WTC11 (cell line): ENCODE results near the gene CYP19A1. TPM values are rescaled to one million over a fixed set of nuclear protein-coding genes. Genes with fewer than 3 reads are reported as not detected.

Experiments
- ATAC-seq: fragments of 200-7000 bp; cut with Tn5 transposase; 2 replicates; pipeline ENCODE4 v1.10.0; 2021; ENCODE audit warnings: mild to moderate bottlenecking, moderate library complexity
- CTCF ChIA-PET: fragments of 300-600 bp; sonication (Branson Sonifier 250); formaldehyde crosslinking; loops from one replicate; lab custom pipeline; 2021; ENCODE audit warnings: antibody characterized with exemption; lab: Charles Lee
- POLR2A ChIA-PET: fragments of 350-600 bp; sonication (Branson Sonifier 250); formaldehyde crosslinking; loops from one replicate; lab custom pipeline; 2021; ENCODE audit warnings: antibody characterized with exemption; lab: Charles Lee
- DNase-seq: peaks from one replicate; pipeline ENCODE4 v3.0.0; 2021; ENCODE audit warnings: low spot score
- H3K27ac Mint-ChIP-seq: 2 replicates; pipeline ENCODE4 v1.8.0; 2021; ENCODE audit warnings: mixed read lengths
- H3K27me3 Mint-ChIP-seq: 2 replicates; pipeline ENCODE4 v1.8.0; 2021; ENCODE audit warnings: low read depth, mild to moderate bottlenecking, moderate library complexity, mixed read lengths
- H3K36me3 Mint-ChIP-seq: 2 replicates; pipeline ENCODE4 v1.8.0; 2021; ENCODE audit warnings: mixed read lengths
- H3K4me1 Mint-ChIP-seq: 2 replicates; pipeline ENCODE4 v1.8.0; 2022; ENCODE audit warnings: mixed read lengths
- H3K4me3 Mint-ChIP-seq: 2 replicates; pipeline ENCODE4 v1.8.0; 2021; ENCODE audit warnings: mild to moderate bottlenecking, moderate library complexity, mixed read lengths
- H3K9me3 Mint-ChIP-seq: 2 replicates; pipeline ENCODE4 v1.8.0; 2021; ENCODE audit warnings: mixed read lengths
- EMX1 ChIP-seq: fragments of 250-450 bp; sonication (Bioruptor Pico); IDR thresholded peaks from 2 replicates; pipeline ENCODE4 v1.8.0; 2021; ENCODE audit warnings: mild to moderate bottlenecking
- KAT7 ChIP-seq: sonication (generic); formaldehyde crosslinking; IDR thresholded peaks from 2 replicates; pipeline ENCODE4 v1.8.1; 2023; ENCODE audit warnings: missing genetic modification reagents, mild to moderate bottlenecking, borderline replicate concordance
- NFATC4 ChIP-seq: fragments of 250-450 bp; sonication (Bioruptor Pico); IDR thresholded peaks from 2 replicates; pipeline ENCODE4 v1.9.0; 2021; ENCODE audit warnings: mild to moderate bottlenecking
- NFYB ChIP-seq: sonication (generic); formaldehyde crosslinking; conservative IDR thresholded peaks from 2 replicates; pipeline ENCODE4 v1.8.0; 2022; ENCODE audit warnings: low read depth, missing genetic modification reagents
- SP1 ChIP-seq: sonication (generic); formaldehyde crosslinking; conservative IDR thresholded peaks from 2 replicates; pipeline ENCODE4 v1.8.1; 2022; ENCODE audit warnings: missing genetic modification reagents
- TEAD4 ChIP-seq: sonication (generic); formaldehyde crosslinking; IDR thresholded peaks from 2 replicates; pipeline ENCODE4 v1.8.0; 2022; ENCODE audit warnings: mild to moderate bottlenecking, missing genetic modification reagents
- ZNF138 ChIP-seq: sonication (generic); formaldehyde crosslinking; conservative IDR thresholded peaks from 2 replicates; pipeline ENCODE4 v1.8.1; 2022; ENCODE audit warnings: mild to moderate bottlenecking, moderate library complexity, missing genetic modification reagents
- ZNF317 ChIP-seq: sonication (generic); formaldehyde crosslinking; IDR thresholded peaks from 2 replicates; pipeline ENCODE4 v1.8.1; 2023; ENCODE audit warnings: low read depth, mild to moderate bottlenecking, moderate library complexity, missing genetic modification reagents, borderline replicate concordance
- ZNF423 ChIP-seq: fragments of 250-450 bp; sonication (Bioruptor Pico); IDR thresholded peaks from 2 replicates; pipeline ENCODE4 v2.1.2; 2022; ENCODE audit warnings: mild to moderate bottlenecking, moderate library complexity
- total RNA-seq: library from RNA; stranded (reverse); gene quantifications from 3 replicates; pipeline ENCODE4 v1.2.3, GENCODE V29; 2021
- TF ChIP-seq, protein P1 (sequence below): fragments of 200-600 bp; IDR thresholded peaks from 2 replicates; pipeline ENCODE4 v1.8.0; 2022; ENCODE audit warnings: antibody characterized with exemption
- TF ChIP-seq, protein P2 (sequence below): sonication (generic); formaldehyde crosslinking; IDR thresholded peaks from 2 replicates; pipeline ENCODE4 v1.8.0; 2022; ENCODE audit warnings: mild to moderate bottlenecking, missing genetic modification reagents
- TF ChIP-seq, protein P3 (sequence below): fragments of 250-450 bp; sonication (Bioruptor Pico); IDR thresholded peaks from 2 replicates; pipeline ENCODE4 v1.9.0; 2021; ENCODE audit warnings: moderate library complexity, mild to moderate bottlenecking, inconsistent platforms, borderline replicate concordance
- TF ChIP-seq, protein P4 (sequence below): sonication (generic); formaldehyde crosslinking; IDR thresholded peaks from 2 replicates; pipeline ENCODE4 v1.8.0; 2022; ENCODE audit warnings: mild to moderate bottlenecking, missing genetic modification reagents
- TF ChIP-seq, protein P5 (sequence below): sonication (generic); formaldehyde crosslinking; IDR thresholded peaks from 2 replicates; pipeline ENCODE4 v1.8.1; 2022; ENCODE audit warnings: mild to moderate bottlenecking, moderate library complexity, missing genetic modification reagents
- TF ChIP-seq, protein P6 (sequence below): fragments of 250-450 bp; sonication (Bioruptor Pico); IDR thresholded peaks from 2 replicates; pipeline ENCODE4 v1.9.0; 2021; ENCODE audit warnings: mild to moderate bottlenecking
- TF ChIP-seq, protein P7 (sequence below): fragments of 250-450 bp; sonication (Bioruptor Pico); IDR thresholded peaks from 2 replicates; pipeline ENCODE4 v2.1.2; 2022; ENCODE audit warnings: mild to moderate bottlenecking, moderate library complexity
- TF ChIP-seq, protein P8 (sequence below): sonication (generic); formaldehyde crosslinking; IDR thresholded peaks from 2 replicates; pipeline ENCODE4 v1.8.0; 2023; ENCODE audit warnings: mild to moderate bottlenecking, missing genetic modification reagents
- TF ChIP-seq, protein P9 (sequence below): sonication (generic); formaldehyde crosslinking; IDR thresholded peaks from 2 replicates; pipeline ENCODE4 v1.8.0; 2022; ENCODE audit warnings: mild to moderate bottlenecking, missing genetic modification reagents

The CYP19A1 gene
- total RNA-seq, 1 experiment from 2014 or later, result not detected

DNA sequence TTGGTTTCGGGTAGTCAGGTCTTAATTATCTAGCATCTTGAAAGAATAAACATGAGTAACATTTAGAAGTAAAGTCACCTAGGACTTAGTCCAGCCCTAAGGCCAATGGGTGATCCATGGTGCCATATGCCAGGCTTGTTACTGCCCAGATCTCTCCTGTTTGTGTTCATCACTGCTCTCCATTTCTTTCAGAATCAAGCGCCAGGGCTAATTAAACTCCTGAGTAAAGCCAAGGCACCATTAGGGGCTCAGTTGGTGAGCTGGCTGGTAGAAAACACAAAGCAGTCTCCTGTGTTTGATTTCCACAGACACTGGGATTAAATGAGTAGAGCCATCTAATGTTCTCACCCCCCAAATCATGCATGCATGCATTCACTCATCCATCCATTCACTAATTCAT is 11.3 kb downstream of the CYP19A1 start (continued):
- TF ChIP-seq, protein P1, sequence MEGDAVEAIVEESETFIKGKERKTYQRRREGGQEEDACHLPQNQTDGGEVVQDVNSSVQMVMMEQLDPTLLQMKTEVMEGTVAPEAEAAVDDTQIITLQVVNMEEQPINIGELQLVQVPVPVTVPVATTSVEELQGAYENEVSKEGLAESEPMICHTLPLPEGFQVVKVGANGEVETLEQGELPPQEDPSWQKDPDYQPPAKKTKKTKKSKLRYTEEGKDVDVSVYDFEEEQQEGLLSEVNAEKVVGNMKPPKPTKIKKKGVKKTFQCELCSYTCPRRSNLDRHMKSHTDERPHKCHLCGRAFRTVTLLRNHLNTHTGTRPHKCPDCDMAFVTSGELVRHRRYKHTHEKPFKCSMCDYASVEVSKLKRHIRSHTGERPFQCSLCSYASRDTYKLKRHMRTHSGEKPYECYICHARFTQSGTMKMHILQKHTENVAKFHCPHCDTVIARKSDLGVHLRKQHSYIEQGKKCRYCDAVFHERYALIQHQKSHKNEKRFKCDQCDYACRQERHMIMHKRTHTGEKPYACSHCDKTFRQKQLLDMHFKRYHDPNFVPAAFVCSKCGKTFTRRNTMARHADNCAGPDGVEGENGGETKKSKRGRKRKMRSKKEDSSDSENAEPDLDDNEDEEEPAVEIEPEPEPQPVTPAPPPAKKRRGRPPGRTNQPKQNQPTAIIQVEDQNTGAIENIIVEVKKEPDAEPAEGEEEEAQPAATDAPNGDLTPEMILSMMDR, result no peak
- TF ChIP-seq EMX1 (CRISPR knock-in tag) (no peak), ZNF423 (CRISPR knock-in tag) (no peak), SP1 (CRISPR knock-in tag) (no peak)
- TF ChIP-seq, protein P2, sequence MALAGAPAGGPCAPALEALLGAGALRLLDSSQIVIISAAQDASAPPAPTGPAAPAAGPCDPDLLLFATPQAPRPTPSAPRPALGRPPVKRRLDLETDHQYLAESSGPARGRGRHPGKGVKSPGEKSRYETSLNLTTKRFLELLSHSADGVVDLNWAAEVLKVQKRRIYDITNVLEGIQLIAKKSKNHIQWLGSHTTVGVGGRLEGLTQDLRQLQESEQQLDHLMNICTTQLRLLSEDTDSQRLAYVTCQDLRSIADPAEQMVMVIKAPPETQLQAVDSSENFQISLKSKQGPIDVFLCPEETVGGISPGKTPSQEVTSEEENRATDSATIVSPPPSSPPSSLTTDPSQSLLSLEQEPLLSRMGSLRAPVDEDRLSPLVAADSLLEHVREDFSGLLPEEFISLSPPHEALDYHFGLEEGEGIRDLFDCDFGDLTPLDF (CRISPR knock-in tag), result no peak
- TF ChIP-seq, protein P3, sequence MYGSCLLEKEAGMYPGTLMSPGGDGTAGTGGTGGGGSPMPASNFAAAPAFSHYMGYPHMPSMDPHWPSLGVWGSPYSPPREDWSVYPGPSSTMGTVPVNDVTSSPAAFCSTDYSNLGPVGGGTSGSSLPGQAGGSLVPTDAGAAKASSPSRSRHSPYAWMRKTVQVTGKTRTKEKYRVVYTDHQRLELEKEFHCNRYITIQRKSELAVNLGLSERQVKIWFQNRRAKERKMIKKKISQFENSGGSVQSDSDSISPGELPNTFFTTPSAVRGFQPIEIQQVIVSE (CRISPR knock-in tag), result no peak

DNA sequence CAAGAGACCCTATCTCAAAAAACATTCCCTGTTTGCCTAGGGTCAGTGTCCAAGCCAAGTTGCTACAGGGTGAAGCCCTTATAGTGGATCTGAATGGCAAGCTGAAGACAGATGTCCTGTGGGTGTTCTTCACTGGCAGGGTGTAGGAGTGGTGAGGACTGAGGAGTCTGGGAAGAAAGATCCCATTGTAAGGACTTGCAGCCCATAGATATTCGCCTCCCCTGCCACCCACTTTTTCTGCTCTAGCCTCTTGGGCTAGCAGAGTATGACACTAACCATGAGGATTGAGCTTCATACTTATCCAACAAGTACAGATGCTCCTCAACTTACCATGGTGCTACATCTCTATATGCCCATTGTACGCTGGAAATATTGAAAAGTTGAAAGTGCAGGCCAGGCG is 13.2 kb downstream of the CYP19A1 start:
- peaks cover 15% of the 10 kb centered on the region for H3K27me3 Mint-ChIP-seq
- ATAC-seq (no peak), DNase-seq (no peak)
- CTCF ChIA-PET, result interaction anchor here (0.7 kb wide), 1 partner anchor 14 kb away, joined by 4 read pairs; no protein-coding TSS in a partner anchor
- POLR2A ChIA-PET, result no interaction called here
- H3K4me3 Mint-ChIP-seq, result no peak overlapping the region
- H3K27ac Mint-ChIP-seq, result no peak overlapping the region
- no peaks in the 10 kb centered on the region for H3K36me3 Mint-ChIP-seq
- H3K9me3 Mint-ChIP-seq, result no peaks in the 10 kb centered on the region
- TF ChIP-seq ZNF138 (CRISPR knock-in tag) (no peak), KAT7 (CRISPR knock-in tag) (no peak), NFYB (CRISPR knock-in tag) (no peak), TEAD4 (CRISPR knock-in tag) (no peak), SP1 (CRISPR knock-in tag) (no peak), NFATC4 (CRISPR knock-in tag) (no peak), ZNF317 (CRISPR knock-in tag) (no peak)
- TF ChIP-seq, protein P4, sequence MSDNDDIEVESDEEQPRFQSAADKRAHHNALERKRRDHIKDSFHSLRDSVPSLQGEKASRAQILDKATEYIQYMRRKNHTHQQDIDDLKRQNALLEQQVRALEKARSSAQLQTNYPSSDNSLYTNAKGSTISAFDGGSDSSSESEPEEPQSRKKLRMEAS, result no peak
- TF ChIP-seq, protein P5, sequence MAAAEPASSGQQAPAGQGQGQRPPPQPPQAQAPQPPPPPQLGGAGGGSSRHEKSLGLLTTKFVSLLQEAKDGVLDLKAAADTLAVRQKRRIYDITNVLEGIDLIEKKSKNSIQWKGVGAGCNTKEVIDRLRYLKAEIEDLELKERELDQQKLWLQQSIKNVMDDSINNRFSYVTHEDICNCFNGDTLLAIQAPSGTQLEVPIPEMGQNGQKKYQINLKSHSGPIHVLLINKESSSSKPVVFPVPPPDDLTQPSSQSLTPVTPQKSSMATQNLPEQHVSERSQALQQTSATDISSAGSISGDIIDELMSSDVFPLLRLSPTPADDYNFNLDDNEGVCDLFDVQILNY, result no peak
- TF ChIP-seq, protein P6, sequence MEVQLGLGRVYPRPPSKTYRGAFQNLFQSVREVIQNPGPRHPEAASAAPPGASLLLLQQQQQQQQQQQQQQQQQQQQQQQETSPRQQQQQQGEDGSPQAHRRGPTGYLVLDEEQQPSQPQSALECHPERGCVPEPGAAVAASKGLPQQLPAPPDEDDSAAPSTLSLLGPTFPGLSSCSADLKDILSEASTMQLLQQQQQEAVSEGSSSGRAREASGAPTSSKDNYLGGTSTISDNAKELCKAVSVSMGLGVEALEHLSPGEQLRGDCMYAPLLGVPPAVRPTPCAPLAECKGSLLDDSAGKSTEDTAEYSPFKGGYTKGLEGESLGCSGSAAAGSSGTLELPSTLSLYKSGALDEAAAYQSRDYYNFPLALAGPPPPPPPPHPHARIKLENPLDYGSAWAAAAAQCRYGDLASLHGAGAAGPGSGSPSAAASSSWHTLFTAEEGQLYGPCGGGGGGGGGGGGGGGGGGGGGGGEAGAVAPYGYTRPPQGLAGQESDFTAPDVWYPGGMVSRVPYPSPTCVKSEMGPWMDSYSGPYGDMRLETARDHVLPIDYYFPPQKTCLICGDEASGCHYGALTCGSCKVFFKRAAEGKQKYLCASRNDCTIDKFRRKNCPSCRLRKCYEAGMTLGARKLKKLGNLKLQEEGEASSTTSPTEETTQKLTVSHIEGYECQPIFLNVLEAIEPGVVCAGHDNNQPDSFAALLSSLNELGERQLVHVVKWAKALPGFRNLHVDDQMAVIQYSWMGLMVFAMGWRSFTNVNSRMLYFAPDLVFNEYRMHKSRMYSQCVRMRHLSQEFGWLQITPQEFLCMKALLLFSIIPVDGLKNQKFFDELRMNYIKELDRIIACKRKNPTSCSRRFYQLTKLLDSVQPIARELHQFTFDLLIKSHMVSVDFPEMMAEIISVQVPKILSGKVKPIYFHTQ (CRISPR knock-in tag), result no peak
- TF ChIP-seq, protein P7, sequence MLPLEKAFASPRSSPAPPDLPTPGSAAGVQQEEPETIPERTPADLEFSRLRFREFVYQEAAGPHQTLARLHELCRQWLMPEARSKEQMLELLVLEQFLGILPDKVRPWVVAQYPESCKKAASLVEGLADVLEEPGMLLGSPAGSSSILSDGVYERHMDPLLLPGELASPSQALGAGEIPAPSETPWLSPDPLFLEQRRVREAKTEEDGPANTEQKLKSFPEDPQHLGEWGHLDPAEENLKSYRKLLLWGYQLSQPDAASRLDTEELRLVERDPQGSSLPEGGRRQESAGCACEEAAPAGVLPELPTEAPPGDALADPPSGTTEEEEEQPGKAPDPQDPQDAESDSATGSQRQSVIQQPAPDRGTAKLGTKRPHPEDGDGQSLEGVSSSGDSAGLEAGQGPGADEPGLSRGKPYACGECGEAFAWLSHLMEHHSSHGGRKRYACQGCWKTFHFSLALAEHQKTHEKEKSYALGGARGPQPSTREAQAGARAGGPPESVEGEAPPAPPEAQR (CRISPR knock-in tag), result no peak
- TF ChIP-seq, protein P1, result no peak
- TF ChIP-seq, protein P8, sequence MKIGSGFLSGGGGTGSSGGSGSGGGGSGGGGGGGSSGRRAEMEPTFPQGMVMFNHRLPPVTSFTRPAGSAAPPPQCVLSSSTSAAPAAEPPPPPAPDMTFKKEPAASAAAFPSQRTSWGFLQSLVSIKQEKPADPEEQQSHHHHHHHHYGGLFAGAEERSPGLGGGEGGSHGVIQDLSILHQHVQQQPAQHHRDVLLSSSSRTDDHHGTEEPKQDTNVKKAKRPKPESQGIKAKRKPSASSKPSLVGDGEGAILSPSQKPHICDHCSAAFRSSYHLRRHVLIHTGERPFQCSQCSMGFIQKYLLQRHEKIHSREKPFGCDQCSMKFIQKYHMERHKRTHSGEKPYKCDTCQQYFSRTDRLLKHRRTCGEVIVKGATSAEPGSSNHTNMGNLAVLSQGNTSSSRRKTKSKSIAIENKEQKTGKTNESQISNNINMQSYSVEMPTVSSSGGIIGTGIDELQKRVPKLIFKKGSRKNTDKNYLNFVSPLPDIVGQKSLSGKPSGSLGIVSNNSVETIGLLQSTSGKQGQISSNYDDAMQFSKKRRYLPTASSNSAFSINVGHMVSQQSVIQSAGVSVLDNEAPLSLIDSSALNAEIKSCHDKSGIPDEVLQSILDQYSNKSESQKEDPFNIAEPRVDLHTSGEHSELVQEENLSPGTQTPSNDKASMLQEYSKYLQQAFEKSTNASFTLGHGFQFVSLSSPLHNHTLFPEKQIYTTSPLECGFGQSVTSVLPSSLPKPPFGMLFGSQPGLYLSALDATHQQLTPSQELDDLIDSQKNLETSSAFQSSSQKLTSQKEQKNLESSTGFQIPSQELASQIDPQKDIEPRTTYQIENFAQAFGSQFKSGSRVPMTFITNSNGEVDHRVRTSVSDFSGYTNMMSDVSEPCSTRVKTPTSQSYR (CRISPR knock-in tag), result no peak
- TF ChIP-seq, protein P9, sequence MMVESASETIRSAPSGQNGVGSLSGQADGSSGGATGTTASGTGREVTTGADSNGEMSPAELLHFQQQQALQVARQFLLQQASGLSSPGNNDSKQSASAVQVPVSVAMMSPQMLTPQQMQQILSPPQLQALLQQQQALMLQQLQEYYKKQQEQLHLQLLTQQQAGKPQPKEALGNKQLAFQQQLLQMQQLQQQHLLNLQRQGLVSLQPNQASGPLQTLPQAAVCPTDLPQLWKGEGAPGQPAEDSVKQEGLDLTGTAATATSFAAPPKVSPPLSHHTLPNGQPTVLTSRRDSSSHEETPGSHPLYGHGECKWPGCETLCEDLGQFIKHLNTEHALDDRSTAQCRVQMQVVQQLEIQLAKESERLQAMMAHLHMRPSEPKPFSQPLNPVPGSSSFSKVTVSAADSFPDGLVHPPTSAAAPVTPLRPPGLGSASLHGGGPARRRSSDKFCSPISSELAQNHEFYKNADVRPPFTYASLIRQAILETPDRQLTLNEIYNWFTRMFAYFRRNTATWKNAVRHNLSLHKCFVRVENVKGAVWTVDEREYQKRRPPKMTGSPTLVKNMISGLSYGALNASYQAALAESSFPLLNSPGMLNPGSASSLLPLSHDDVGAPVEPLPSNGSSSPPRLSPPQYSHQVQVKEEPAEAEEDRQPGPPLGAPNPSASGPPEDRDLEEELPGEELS (CRISPR knock-in tag), result no peak
- no peaks in the 10 kb centered on the region for H3K4me1 Mint-ChIP-seq
